Sigmoid colon (tissue), 7 donors: ENCODE data around the gene NFKBIZ. TPM values are rescaled to one million over a fixed set of nuclear protein-coding genes. Genes with fewer than 3 reads are reported as not detected.

ENCODE experiments used
- DNase-seq: peaks from one replicate; pipeline ENCODE4 v3.0.0-alpha.2; 2019
- H3K27ac ChIP-seq, 4 donors: fragments of 200-600 bp; sonication (generic); one replicate each; pipeline ENCODE4 v1.5.1; 2016 to 2019; ENCODE audit warnings: mild to moderate bottlenecking in 1 of 4
- H3K27me3 ChIP-seq, 3 donors: fragments of 200-600 bp; sonication (generic); one replicate each; pipeline ENCODE4 v1.5.1; 2019; ENCODE audit warnings: mild to moderate bottlenecking in 1 of 3
- H3K36me3 ChIP-seq, 4 donors: fragments of 200-600 bp; sonication (generic); one replicate each; pipeline ENCODE4 v1.5.1; 2016 to 2019
- H3K4me1 ChIP-seq, 4 donors: fragments of 200-600 bp; sonication (generic); one replicate each; pipeline ENCODE4 v1.5.1; 2017 to 2019
- H3K4me3 ChIP-seq, 4 donors: fragments of 200-600 bp; sonication (generic); one replicate each; pipeline ENCODE4 v1.5.1; 2017 to 2019; ENCODE audit warnings: mild to moderate bottlenecking in 2 of 4, moderate library complexity in 1 of 4
- H3K9me3 ChIP-seq, 4 donors: fragments of 200-600 bp in 3 of 4; sonication (generic) in 3 of 4; one replicate each; pipeline versions ENCODE4 v1.5.1 to v1.6.1; 2013 to 2019
- EP300 ChIP-seq, 4 donors: sonication (generic); formaldehyde crosslinking; IDR thresholded peaks; one replicate each; pipeline ENCODE4 v1.6.1; 2017; ENCODE audit warnings: antibody characterized with exemption in 4 of 4
- POLR2A ChIP-seq, 2 donors: fragments of 450-650 bp; IDR thresholded peaks; one replicate each; pipeline ENCODE4 v1.6.1; 2016; ENCODE audit warnings: antibody characterized with exemption in 2 of 2, mild to moderate bottlenecking in 2 of 2, moderate library complexity in 2 of 2
- POLR2AphosphoS5 ChIP-seq, 4 donors: sonication (generic); formaldehyde crosslinking; IDR thresholded peaks; one replicate each; pipeline ENCODE4 v1.6.1; 2017; ENCODE audit warnings: antibody characterized with exemption in 4 of 4
- WGBS, 2 donors: extraction: QIAGEN DNeasy Blood & Tissue Kit; methylation state at CpG; one replicate each; pipeline ENCODE4 v1.1.7; 2013; 5-methylcytosine and 5-hydroxymethylcytosine counted together
- intact Hi-C: fragments of 100-400 bp; cut with DNase I; formaldehyde crosslinking; loops from one replicate; pipeline ENCODE4 v1.15.1; 2023
- polyA plus RNA-seq, 3 donors: library from polyadenylated mRNA; stranded (reverse); fragments of 200-250 nt; gene quantifications; one replicate each; pipeline ENCODE4 v1.2.3, GENCODE V29; 2013
- total RNA-seq, 4 donors: library from RNA; depleted of rRNA; stranded (reverse); fragments of >200 nt; gene quantifications; one replicate each; pipeline ENCODE4 v1.1.0, GENCODE V29; 2016
- TF ChIP-seq, protein P1 (sequence below), 4 experiments: fragments of 450-650 bp in 3 of 4; fragments of 200-600 bp in 1 of 4; IDR thresholded peaks; one replicate each; pipeline ENCODE4 v1.5.1; 2016 to 2019; ENCODE audit warnings: antibody characterized with exemption in 4 of 4, mild to moderate bottlenecking in 3 of 4, moderate library complexity in 2 of 4
- donor health status: healthy with polysubstance abuse.
- donor health status: Bipolar disorder and iron deficiency.
- donor health status: healthy.

Gene NFKBIZ
- total and polyA plus RNA-seq, 7 donors: 4.2 to 121 (median 55.0) TPM

DNA sequence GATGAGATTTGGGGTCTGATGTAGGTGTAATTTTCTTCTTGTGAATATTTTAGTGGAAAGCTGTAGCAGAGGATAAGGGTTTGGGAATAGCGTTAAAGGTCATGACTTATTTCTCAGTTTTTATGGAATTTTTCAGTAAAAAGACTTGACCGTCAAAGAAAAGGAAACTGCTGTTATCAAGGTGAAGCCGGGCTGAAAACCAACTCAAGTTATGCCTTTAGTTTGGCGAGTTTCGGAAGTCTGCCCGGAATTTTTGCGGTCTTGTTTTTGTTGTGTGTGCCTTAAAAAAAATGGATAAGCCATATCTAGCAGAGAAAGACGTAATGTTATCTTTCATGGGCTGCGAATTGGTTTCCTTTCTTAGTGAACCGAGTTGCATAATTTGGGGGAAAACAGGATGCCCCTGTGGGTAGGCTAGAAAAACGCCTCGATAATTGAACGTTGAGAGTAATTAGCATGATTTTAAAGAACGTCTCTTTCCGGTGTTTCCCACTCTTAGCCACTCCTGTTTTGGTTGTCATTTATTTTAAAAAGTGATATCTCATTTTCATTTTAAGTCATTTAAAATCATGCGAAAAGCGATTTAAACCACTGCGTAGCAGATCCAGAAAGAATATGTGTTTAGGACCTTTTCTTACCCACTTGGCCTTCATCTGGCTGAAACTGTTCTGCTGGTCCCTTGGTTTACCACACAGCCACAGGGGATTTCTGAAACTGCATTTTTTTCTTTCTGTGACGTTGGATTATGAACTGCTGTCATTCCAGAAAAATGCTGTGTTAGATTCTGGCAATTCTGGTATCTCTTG is 1.1 kb downstream of the NFKBIZ start:
- H3K9me3 ChIP-seq: no peaks in the 10 kb centered on the region
- 0 to 1% methylated on average over 19 of the region's 19 CpGs for WGBS, 2 donors
- H3K4me3 ChIP-seq: peak overlapping the region; percentile 69 to 95 (median 92)
- intact Hi-C loops: loop anchor here (2.0 to 5.0 kb wide), 2 partner anchors 38 to 377 kb away; no protein-coding TSS in a partner anchor
- TF ChIP-seq POLR2A (IDR thresholded peaks at IDR 0.05): no peak
- peak in 3 of 4 donors; percentile 14 to 63 (median 50) for TF ChIP-seq POLR2AphosphoS5 (IDR thresholded peaks at IDR 0.05)
- H3K36me3 ChIP-seq: peaks cover 32 to 37% (median 33%) of the 10 kb centered on the region in 4 donors
- no peaks in the 10 kb centered on the region for H3K27me3 ChIP-seq
- H3K27ac ChIP-seq: peak overlapping the region; percentile 94 to 99 (median 98)
- H3K4me1 ChIP-seq: peaks cover 0 to 40% (median 27%) of the 10 kb centered on the region in 4 donors
- no peak for DNase-seq

DNA sequence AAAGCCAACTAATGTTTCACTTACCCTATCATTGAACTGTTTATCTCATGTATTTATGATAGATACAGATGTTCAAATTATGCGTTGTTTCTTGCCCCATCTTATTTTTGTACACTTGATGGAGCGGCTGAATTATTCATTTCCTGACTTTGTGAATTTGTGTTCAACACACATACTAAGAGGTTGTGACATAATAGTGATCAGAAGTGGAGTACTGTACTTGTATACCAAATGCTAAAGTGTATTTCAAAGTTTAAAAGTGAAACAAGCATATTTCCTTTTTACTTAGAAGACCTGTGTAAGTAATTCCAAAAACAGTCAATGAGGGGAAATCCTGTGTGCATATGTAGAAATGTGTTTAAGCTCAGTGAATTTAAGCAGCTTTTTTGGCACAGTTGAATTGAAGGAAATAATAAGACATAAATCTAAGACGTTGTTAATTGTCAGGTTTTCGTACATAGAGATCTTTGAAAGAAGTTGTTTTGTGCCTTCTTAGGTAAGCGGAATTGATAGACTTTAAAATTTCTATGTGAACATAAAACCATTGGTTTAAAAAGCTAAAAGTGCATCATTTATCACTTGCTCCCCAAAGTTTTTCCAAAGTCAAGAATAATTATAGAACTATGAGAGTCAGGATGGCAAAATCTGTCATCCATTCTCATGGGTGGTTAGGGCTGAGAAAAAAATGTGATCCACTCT is 1.9 kb downstream of the NFKBIZ start:
- TF ChIP-seq EP300 (IDR thresholded peaks at IDR 0.05) (no peak), POLR2AphosphoS5 (IDR thresholded peaks at IDR 0.05) (no peak), POLR2A (IDR thresholded peaks at IDR 0.05) (no peak)
- TF ChIP-seq, protein P1, sequence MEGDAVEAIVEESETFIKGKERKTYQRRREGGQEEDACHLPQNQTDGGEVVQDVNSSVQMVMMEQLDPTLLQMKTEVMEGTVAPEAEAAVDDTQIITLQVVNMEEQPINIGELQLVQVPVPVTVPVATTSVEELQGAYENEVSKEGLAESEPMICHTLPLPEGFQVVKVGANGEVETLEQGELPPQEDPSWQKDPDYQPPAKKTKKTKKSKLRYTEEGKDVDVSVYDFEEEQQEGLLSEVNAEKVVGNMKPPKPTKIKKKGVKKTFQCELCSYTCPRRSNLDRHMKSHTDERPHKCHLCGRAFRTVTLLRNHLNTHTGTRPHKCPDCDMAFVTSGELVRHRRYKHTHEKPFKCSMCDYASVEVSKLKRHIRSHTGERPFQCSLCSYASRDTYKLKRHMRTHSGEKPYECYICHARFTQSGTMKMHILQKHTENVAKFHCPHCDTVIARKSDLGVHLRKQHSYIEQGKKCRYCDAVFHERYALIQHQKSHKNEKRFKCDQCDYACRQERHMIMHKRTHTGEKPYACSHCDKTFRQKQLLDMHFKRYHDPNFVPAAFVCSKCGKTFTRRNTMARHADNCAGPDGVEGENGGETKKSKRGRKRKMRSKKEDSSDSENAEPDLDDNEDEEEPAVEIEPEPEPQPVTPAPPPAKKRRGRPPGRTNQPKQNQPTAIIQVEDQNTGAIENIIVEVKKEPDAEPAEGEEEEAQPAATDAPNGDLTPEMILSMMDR (IDR thresholded peaks at IDR 0.05): no peak
- intact Hi-C loops: loop anchor here (2.0 to 5.0 kb wide), 2 partner anchors 38 to 376 kb away; no protein-coding TSS in a partner anchor
- WGBS, 2 donors: 6 to 21% methylated on average over 5 of the region's 5 CpGs
- peak overlapping the region; percentile 94 to 99 (median 98) for H3K27ac ChIP-seq
- peaks cover 40 to 45% (median 40%) of the 10 kb centered on the region in 4 donors for H3K36me3 ChIP-seq
- DNase-seq: no peak
- H3K4me1 ChIP-seq: peaks cover 0 to 44% (median 27%) of the 10 kb centered on the region in 4 donors
- no peaks in the 10 kb centered on the region for H3K27me3 ChIP-seq
- peak overlapping the region; percentile 69 to 95 (median 92) for H3K4me3 ChIP-seq
- H3K9me3 ChIP-seq: no peaks in the 10 kb centered on the region

DNA sequence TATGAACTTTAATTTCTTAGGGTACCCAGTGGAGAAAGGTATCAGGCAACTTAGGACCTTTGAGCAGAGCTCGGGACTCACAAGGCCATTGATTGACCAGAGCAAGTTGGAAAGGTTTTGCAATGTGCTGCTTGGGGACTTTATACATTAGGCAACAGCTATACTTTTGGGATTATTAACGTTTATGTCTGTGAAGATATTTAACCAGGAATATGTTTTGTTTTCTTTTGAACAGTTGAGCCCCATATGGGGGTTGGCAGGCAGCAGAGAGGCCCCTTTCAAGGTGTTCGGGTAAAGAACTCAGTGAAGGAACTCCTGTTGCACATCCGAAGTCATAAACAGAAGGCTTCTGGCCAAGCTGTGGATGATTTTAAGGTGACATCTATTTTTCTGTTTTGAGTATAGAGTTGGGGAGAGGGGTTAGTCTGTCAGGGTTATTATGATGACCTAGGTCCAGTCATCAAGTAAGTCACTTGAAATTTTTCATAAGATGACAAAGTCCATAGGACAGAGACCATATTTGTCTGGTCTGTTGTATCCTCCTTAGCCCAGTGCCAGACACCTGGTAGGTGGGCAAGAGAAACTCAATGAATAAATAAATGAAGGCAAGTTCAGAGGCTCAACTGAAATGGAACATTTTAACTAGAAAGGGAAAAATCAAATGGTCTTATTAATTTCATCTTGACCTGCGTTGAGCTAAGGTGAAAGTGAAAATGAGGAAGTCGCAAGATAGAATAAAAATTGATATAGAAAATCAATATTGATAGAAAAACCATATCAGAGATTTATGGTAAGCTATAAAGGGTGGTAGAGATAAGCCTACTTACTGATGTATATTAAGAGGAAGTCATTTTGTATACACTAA is 2.8 kb downstream of the NFKBIZ start:
- intact Hi-C loops: loop anchor here (2.0 to 5.0 kb wide), 2 partner anchors 37 to 375 kb away; no protein-coding TSS in a partner anchor
- 14 to 37% methylated on average over 6 of the region's 6 CpGs for WGBS, 2 donors
- peaks cover 0 to 44% (median 27%) of the 10 kb centered on the region in 4 donors for H3K4me1 ChIP-seq

DNA sequence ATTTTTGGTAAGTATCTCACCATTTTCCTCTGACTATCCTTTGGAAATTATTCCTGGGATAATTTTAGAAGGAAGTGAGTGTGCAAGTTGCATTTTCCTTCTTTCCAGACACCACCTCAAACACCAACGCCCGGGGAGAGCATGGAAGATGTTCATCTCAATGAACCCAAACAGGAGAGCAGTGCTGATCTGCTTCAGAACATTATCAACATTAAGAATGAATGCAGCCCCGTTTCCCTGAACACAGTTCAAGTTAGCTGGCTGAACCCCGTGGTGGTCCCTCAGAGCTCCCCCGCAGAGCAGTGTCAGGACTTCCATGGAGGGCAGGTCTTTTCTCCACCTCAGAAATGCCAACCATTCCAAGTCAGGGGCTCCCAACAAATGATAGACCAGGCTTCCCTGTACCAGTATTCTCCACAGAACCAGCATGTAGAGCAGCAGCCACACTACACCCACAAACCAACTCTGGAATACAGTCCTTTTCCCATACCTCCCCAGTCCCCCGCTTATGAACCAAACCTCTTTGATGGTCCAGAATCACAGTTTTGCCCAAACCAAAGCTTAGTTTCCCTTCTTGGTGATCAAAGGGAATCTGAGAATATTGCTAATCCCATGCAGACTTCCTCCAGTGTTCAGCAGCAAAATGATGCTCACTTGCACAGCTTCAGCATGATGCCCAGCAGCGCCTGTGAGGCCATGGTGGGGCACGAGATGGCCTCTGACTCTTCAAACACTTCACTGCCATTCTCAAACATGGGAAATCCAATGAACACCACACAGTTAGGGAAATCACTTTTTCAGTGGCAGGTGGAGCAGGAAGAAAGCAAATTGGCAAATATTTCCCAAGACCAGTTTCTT is 3.9 kb downstream of the NFKBIZ start:
- Histone ChIP-seq H3K36me3 (peaks cover 56 to 65% (median 58%) of the 10 kb centered on the region in 4 donors), H3K4me1 (peaks cover 0 to 37% (median 23%) of the 10 kb centered on the region in 4 donors), H3K4me3 (peak overlapping the region; percentile 5 to 95 (median 49)), H3K27me3 (no peaks in the 10 kb centered on the region), H3K27ac (peak overlapping the region; percentile 34 to 99 (median 96)), H3K9me3 (no peaks in the 10 kb centered on the region)
- intact Hi-C loops: loop anchor here (5.0 kb wide), 1 partner anchor 374 kb away; no protein-coding TSS in a partner anchor
- DNase-seq: no peak
- peak in 1 of 4 donors; percentile 9 for TF ChIP-seq POLR2AphosphoS5 (IDR thresholded peaks at IDR 0.05)
- TF ChIP-seq, protein P1 (IDR thresholded peaks at IDR 0.05): no peak
- 70 to 84% methylated on average over 8 of the region's 8 CpGs for WGBS, 2 donors

More for the DNA sequence above, 2.8 kb downstream of the NFKBIZ start:
- no peaks in the 10 kb centered on the region for H3K9me3 ChIP-seq
- peak overlapping the region; percentile 94 to 99 (median 98) for H3K27ac ChIP-seq
- H3K4me3 ChIP-seq: peak overlapping the region; percentile 69 to 95 (median 92)
- H3K36me3 ChIP-seq: peaks cover 46 to 53% (median 48%) of the 10 kb centered on the region in 4 donors
- H3K27me3 ChIP-seq: no peaks in the 10 kb centered on the region
- no peak for DNase-seq
- no peak for TF ChIP-seq EP300 (IDR thresholded peaks at IDR 0.05)
- no peak for TF ChIP-seq POLR2A (IDR thresholded peaks at IDR 0.05)
- TF ChIP-seq POLR2AphosphoS5 (IDR thresholded peaks at IDR 0.05): no peak
- TF ChIP-seq, protein P1 (IDR thresholded peaks at IDR 0.05): no peak
